CD14-positive monocyte (primary cell): ENCODE data around the gene SLC6A12. TPM values are rescaled to one million over a fixed set of nuclear protein-coding genes. Genes with fewer than 3 reads are reported as not detected.

Experiments
- DNase-seq, 3 donors: peaks; one replicate each; pipeline ENCODE4 v3.0.0-alpha.2; 2011 to 2022
- H2AFZ ChIP-seq: 2 replicates; pipeline ENCODE4 v1.6.0; 2012; ENCODE audit warnings: mild to moderate bottlenecking, low read depth, low read length, inconsistent platforms; ENCODE audit not compliant: insufficient read depth, poor library complexity, severe bottlenecking
- H3K27ac ChIP-seq, 2 donors: 1 replicate in 1 of 2; 2 replicates in 1 of 2; pipeline ENCODE4 v1.5.1; 2012 to 2013; ENCODE audit warnings: low read length in 2 of 2, control low read depth in 1 of 2, inconsistent platforms in 1 of 2, low read depth in 1 of 2, mild to moderate bottlenecking in 1 of 2
- H3K27me3 ChIP-seq, 2 donors: one replicate each; pipeline versions ENCODE4 v1.6.0 to v1.6.1; 2011 to 2013; ENCODE audit warnings: low read length in 2 of 2; ENCODE audit not compliant: control insufficient read depth in 2 of 2, insufficient read depth in 2 of 2
- H3K36me3 ChIP-seq, 2 donors: replicated peaks in 1 of 2; 1 replicate in 1 of 2; 2 replicates in 1 of 2; pipeline versions ENCODE4 v1.5.1 to v1.6.1; 2012 to 2013; ENCODE audit warnings: low read length in 2 of 2, control low read depth in 1 of 2, inconsistent platforms in 1 of 2, mild to moderate bottlenecking in 1 of 2; ENCODE audit not compliant: insufficient read depth in 2 of 2, control insufficient read depth in 1 of 2
- H3K4me1 ChIP-seq, 2 donors: 1 replicate in 1 of 2; 2 replicates in 1 of 2; pipeline versions ENCODE4 v1.5.1 to v1.6.1; 2012 to 2013; ENCODE audit warnings: low read length in 2 of 2, control low read depth in 1 of 2, inconsistent platforms in 1 of 2, mild to moderate bottlenecking in 1 of 2, moderate library complexity in 1 of 2; ENCODE audit not compliant: insufficient read depth in 2 of 2, control insufficient read depth in 1 of 2
- H3K4me2 ChIP-seq: replicated peaks from 2 replicates; pipeline ENCODE3; 2012; ENCODE audit warnings: low read length, moderate library complexity, mild to moderate bottlenecking; ENCODE audit not compliant: poor library complexity, severe bottlenecking; ENCODE audit errors: extremely low read depth
- H3K4me3 ChIP-seq, 3 experiments: fragments of 200-600 bp in 1 of 3; sonication (generic) in 1 of 3; replicated peaks in 1 of 3; 1 replicate in 2 of 3; 2 replicates in 1 of 3; pipeline ENCODE4 v1.5.1; 2011 to 2013; ENCODE audit warnings: low read length in 3 of 3, mild to moderate bottlenecking in 3 of 3, control low read depth in 2 of 3, low read depth in 2 of 3, inconsistent platforms in 1 of 3, moderate library complexity in 1 of 3
- H3K79me2 ChIP-seq: 2 replicates; pipeline ENCODE4 v1.6.0; 2012; ENCODE audit warnings: mild to moderate bottlenecking, control low read depth, inconsistent platforms, low read length, moderate library complexity; ENCODE audit not compliant: insufficient read depth
- H3K9ac ChIP-seq: 2 replicates; pipeline ENCODE4 v1.6.0; 2017; ENCODE audit warnings: low read length, mild to moderate bottlenecking; ENCODE audit not compliant: insufficient read depth, poor library complexity, severe bottlenecking
- H3K9me3 ChIP-seq, 2 donors: replicated peaks in 1 of 2; 1 replicate in 1 of 2; 2 replicates in 1 of 2; pipeline versions ENCODE4 v1.5.1 to v1.6.1; 2012 to 2013; ENCODE audit warnings: low read length in 2 of 2, control low read depth in 1 of 2; ENCODE audit not compliant: control insufficient read depth in 1 of 2, insufficient read depth in 1 of 2
- H4K20me1 ChIP-seq: 2 replicates; pipeline ENCODE4 v1.6.0; 2012; ENCODE audit warnings: mild to moderate bottlenecking, low read length, control low read depth, moderate library complexity; ENCODE audit not compliant: insufficient read depth
- H3K27ac Mint-ChIP-seq, 7 donors: one replicate each; pipeline ENCODE4 v1.8.0; 2020; ENCODE audit warnings: mild to moderate bottlenecking in 7 of 7, mixed read lengths in 7 of 7, moderate library complexity in 6 of 7, inconsistent platforms in 2 of 7
- H3K27me3 Mint-ChIP-seq, 3 donors: one replicate each; pipeline ENCODE4 v1.8.0; 2021 to 2022; ENCODE audit warnings: low read depth in 3 of 3, mild to moderate bottlenecking in 3 of 3, mixed read lengths in 3 of 3, moderate library complexity in 3 of 3, inconsistent platforms in 1 of 3
- H3K36me3 Mint-ChIP-seq, 2 donors: one replicate each; pipeline ENCODE4 v1.8.0; 2020; ENCODE audit warnings: mixed read lengths in 2 of 2, inconsistent platforms in 1 of 2, mild to moderate bottlenecking in 1 of 2
- H3K4me1 Mint-ChIP-seq: one replicate; pipeline ENCODE4 v1.8.0; 2020; ENCODE audit warnings: mild to moderate bottlenecking, mixed read lengths
- H3K4me3 Mint-ChIP-seq, 2 donors: one replicate each; pipeline ENCODE4 v1.8.0; 2020; ENCODE audit warnings: mild to moderate bottlenecking in 2 of 2, mixed read lengths in 2 of 2, moderate library complexity in 1 of 2
- H3K9me3 Mint-ChIP-seq, 7 donors: one replicate each; pipeline ENCODE4 v1.8.0; 2020 to 2022; ENCODE audit warnings: mixed read lengths in 7 of 7, mild to moderate bottlenecking in 6 of 7, moderate library complexity in 6 of 7, inconsistent platforms in 2 of 7
- WGBS: methylation state at CpG from one replicate; pipeline ENCODE4 v1.1.5; 2013; ENCODE audit warnings: missing lambda C conversion rate; ENCODE audit not compliant: insufficient coverage; 5-methylcytosine and 5-hydroxymethylcytosine counted together
- intact Hi-C, 2 donors: fragments of 100-400 bp; cut with micrococcal nuclease; formaldehyde crosslinking; loops; one replicate each; pipeline versions ENCODE4 v1.15.0 to v1.15.1; 2023
- polyA plus RNA-seq, 3 donors: library from polyadenylated mRNA; depleted of rRNA in 1 of 3; unstranded in 2 of 3; stranded (reverse) in 1 of 3; fragments of 300-500 nt in 2 of 3; fragments of >200 nt in 1 of 3; fragmentation: Illumina TruSeq in 2 of 3; gene quantifications; 1 replicate in 2 of 3; 2 replicates in 1 of 3; pipeline ENCODE4 v1.2.3, GENCODE V29; 2012 to 2021
- TF ChIP-seq, protein P1 (sequence below): fragments of 200-600 bp; IDR thresholded peaks from one replicate; pipeline ENCODE4 v1.8.0; 2022; ENCODE audit warnings: antibody characterized with exemption, mild to moderate bottlenecking

The SLC6A12 gene
- polyA plus RNA-seq, 3 donors = 5.7 to 8.3 (median 8.0) TPM

- no peaks in the 10 kb centered on the region for H4K20me1 ChIP-seq
- H3K36me3 Mint-ChIP-seq = no peaks in the 10 kb centered on the region
- H3K4me1 Mint-ChIP-seq = peaks cover 41% of the 10 kb centered on the region
- H3K27ac Mint-ChIP-seq = no peak overlapping the region
- no peak overlapping the region for H3K4me3 ChIP-seq
- WGBS = 86% methylated on average over 6 of the region's 10 CpGs
- peaks cover 8 to 26% (median 13%) of the 10 kb centered on the region in 3 donors for H3K27me3 Mint-ChIP-seq
- no peaks in the 10 kb centered on the region for H3K9me3 ChIP-seq
- no peak overlapping the region for H3K4me3 Mint-ChIP-seq
- no peak overlapping the region for H3K27ac ChIP-seq
- no peak for DNase-seq
- no peaks in the 10 kb centered on the region for H3K27me3 ChIP-seq
- no peak overlapping the region for H3K9ac ChIP-seq
- no peak overlapping the region for H2AFZ ChIP-seq
- no peak overlapping the region for H3K4me2 ChIP-seq
- H3K4me1 ChIP-seq = peaks cover 24 to 26% of the 10 kb centered on the region in 2 donors
- no peaks in the 10 kb centered on the region for H3K9me3 Mint-ChIP-seq
- H3K36me3 ChIP-seq = no peaks in the 10 kb centered on the region
- intact Hi-C loops = no loop called here
- TF ChIP-seq, protein P1, sequence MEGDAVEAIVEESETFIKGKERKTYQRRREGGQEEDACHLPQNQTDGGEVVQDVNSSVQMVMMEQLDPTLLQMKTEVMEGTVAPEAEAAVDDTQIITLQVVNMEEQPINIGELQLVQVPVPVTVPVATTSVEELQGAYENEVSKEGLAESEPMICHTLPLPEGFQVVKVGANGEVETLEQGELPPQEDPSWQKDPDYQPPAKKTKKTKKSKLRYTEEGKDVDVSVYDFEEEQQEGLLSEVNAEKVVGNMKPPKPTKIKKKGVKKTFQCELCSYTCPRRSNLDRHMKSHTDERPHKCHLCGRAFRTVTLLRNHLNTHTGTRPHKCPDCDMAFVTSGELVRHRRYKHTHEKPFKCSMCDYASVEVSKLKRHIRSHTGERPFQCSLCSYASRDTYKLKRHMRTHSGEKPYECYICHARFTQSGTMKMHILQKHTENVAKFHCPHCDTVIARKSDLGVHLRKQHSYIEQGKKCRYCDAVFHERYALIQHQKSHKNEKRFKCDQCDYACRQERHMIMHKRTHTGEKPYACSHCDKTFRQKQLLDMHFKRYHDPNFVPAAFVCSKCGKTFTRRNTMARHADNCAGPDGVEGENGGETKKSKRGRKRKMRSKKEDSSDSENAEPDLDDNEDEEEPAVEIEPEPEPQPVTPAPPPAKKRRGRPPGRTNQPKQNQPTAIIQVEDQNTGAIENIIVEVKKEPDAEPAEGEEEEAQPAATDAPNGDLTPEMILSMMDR = no peak
- H3K79me2 ChIP-seq = no peaks in the 10 kb centered on the region
Measured at GRCh38 chr12:171276-171675, 42.7 kb downstream of the SLC6A12 start.

DNA sequence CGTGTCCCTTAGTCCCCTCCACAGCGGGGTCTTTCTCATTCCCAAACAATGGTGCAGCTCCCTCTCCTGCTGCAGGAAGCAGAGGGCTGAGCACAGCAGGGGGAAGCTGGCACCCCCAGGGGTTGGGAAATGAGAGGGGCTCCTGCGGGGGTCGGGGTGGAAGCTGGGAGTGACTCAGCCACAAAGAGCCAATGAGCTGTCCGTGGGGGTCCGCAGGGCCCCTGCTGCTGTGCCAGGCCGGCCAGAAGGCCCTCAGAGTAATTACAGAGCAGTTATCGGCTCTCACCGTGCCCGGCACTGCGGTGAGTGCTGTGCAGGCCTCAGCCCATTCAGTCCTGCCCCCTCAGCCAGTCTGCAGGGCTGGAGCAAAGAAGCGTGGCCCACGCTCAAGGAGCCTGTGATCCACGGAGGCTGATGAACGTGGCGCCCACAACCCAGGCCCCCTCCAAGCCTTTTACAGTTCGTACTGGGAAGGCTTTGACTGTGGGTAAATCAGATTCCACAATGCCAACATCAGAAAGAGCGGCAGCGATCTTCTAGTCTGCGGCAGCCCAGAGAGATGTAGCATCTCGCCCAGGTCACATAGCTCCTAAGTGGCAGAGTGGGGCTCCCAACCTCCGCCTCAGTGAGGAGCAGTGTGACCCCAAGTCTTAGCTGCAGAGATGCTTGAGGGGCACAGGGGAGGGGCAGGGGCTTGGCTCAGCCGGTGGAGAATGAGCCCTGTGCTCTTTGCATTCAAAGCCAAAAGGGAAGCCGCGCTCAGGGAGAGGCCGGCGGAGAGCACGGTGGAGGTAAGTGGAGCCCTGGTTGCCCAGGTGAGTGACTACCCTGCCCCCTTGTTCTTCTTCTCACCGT, 43.4 kb downstream of the SLC6A12 start:
- no peak overlapping the region for H3K4me3 ChIP-seq
- WGBS = 68% methylated on average over 16 of the region's 29 CpGs
- no peak overlapping the region for H3K4me2 ChIP-seq
- intact Hi-C loops = no loop called here
- no peaks in the 10 kb centered on the region for H3K36me3 ChIP-seq
- DNase-seq = no peak
- Mint-ChIP-seq H3K4me1 (peaks cover 43% of the 10 kb centered on the region), H3K9me3 (no peaks in the 10 kb centered on the region), H3K36me3 (no peaks in the 10 kb centered on the region), H3K27ac (no peak overlapping the region), H3K27me3 (peaks cover 8 to 26% (median 13%) of the 10 kb centered on the region in 3 donors), H3K4me3 (no peak overlapping the region)
- H3K79me2 ChIP-seq = no peaks in the 10 kb centered on the region
- H3K9ac ChIP-seq = no peak overlapping the region
- no peaks in the 10 kb centered on the region for H3K9me3 ChIP-seq
- H3K27me3 ChIP-seq = no peaks in the 10 kb centered on the region
- no peak overlapping the region for H3K27ac ChIP-seq
- H3K4me1 ChIP-seq = peaks cover 24 to 25% of the 10 kb centered on the region in 2 donors
- TF ChIP-seq, protein P1 = no peak
- no peak overlapping the region for H2AFZ ChIP-seq
- no peaks in the 10 kb centered on the region for H4K20me1 ChIP-seq
